HepG2 (cell line): Measurements from ENCODE around the gene ZNF425. TPM values are rescaled to one million over a fixed set of nuclear protein-coding genes. Genes with fewer than 3 reads are reported as not detected.

Experiments
- ADNP ChIP-seq: sonication (generic); formaldehyde crosslinking; IDR thresholded peaks from 2 replicates; pipeline ENCODE4 v1.4.0; 2020; ENCODE audit warnings: missing genetic modification reagents
- AGO2 ChIP-seq: fragments of 200-400 bp; formaldehyde crosslinking; optimal IDR thresholded peaks from 2 replicates; pipeline ENCODE3; 2017; ENCODE audit warnings: mild to moderate bottlenecking, low read depth, low read length, moderate library complexity
- ATF3 ChIP-seq: sonication (generic); formaldehyde crosslinking; IDR thresholded peaks from 2 replicates; pipeline ENCODE4 v1.4.0; 2020; ENCODE audit warnings: missing genetic modification reagents
- CCAR2 ChIP-seq: fragments of 200-400 bp; formaldehyde crosslinking; optimal IDR thresholded peaks from 2 replicates; pipeline ENCODE3; 2018; ENCODE audit warnings: low read depth, mild to moderate bottlenecking, low read length, moderate library complexity
- GMEB2 ChIP-seq: IDR thresholded peaks from 2 replicates; pipeline ENCODE4 v1.6.1; 2016; ENCODE audit warnings: missing biosample characterization, missing genetic modification reagents, low read depth
- NCOA1 ChIP-seq: sonication (generic); formaldehyde crosslinking; IDR thresholded peaks from 2 replicates; pipeline ENCODE4 v1.9.0; 2021; ENCODE audit warnings: missing genetic modification reagents
- NFE2L1 ChIP-seq: sonication (generic); formaldehyde crosslinking; IDR thresholded peaks from 2 replicates; pipeline ENCODE4 v1.4.0; 2020; ENCODE audit warnings: missing genetic modification reagents, mild to moderate bottlenecking, borderline replicate concordance
- NR2C2 ChIP-seq: sonication (generic); formaldehyde crosslinking; IDR thresholded peaks from 2 replicates; pipeline ENCODE4 v1.4.0; 2020; ENCODE audit warnings: missing genetic modification reagents, mild to moderate bottlenecking, moderate library complexity, borderline replicate concordance
- PAXIP1 ChIP-seq: sonication (generic); formaldehyde crosslinking; conservative IDR thresholded peaks from 2 replicates; pipeline ENCODE4 v1.4.0; 2020; ENCODE audit warnings: mild to moderate bottlenecking, missing genetic modification reagents, moderate library complexity
- PHF21A ChIP-seq: sonication (generic); formaldehyde crosslinking; IDR thresholded peaks from 2 replicates; pipeline ENCODE4 v1.5.0; 2020; ENCODE audit warnings: mild to moderate bottlenecking, missing genetic modification reagents
- POLR2A ChIP-seq, 2 experiments: IDR thresholded peaks; 2 replicates each; pipeline ENCODE4 v1.6.1; 2011; ENCODE audit warnings: low read depth in 2 of 2, low read length in 2 of 2, mild to moderate bottlenecking in 1 of 2, moderate library complexity in 1 of 2; ENCODE audit not compliant: insufficient read depth in 1 of 2
- PRMT3 ChIP-seq: sonication (generic); formaldehyde crosslinking; IDR thresholded peaks from 2 replicates; pipeline ENCODE4 v1.8.1; 2022; ENCODE audit warnings: low read depth, mild to moderate bottlenecking, moderate library complexity, missing genetic modification reagents, borderline replicate concordance
- RNF2 ChIP-seq: fragments of 450-650 bp; conservative IDR thresholded peaks from 2 replicates; pipeline ENCODE4 v1.6.1; 2016; ENCODE audit warnings: low read depth
- RNF219 ChIP-seq: sonication (generic); formaldehyde crosslinking; IDR thresholded peaks from 2 replicates; pipeline ENCODE4 v1.5.0; 2020; ENCODE audit warnings: mild to moderate bottlenecking, missing genetic modification reagents
- SAFB2 ChIP-seq: sonication (generic); formaldehyde crosslinking; IDR thresholded peaks from 2 replicates; pipeline ENCODE4 v1.5.1; 2020; ENCODE audit warnings: missing genetic modification reagents, low read depth, mild to moderate bottlenecking, borderline replicate concordance
- SNAPC2 ChIP-seq: sonication (generic); formaldehyde crosslinking; IDR thresholded peaks from 2 replicates; pipeline ENCODE4 v1.8.1; 2022; ENCODE audit warnings: mild to moderate bottlenecking, missing genetic modification reagents
- SPEN ChIP-seq: sonication (generic); formaldehyde crosslinking; IDR thresholded peaks from 2 replicates; pipeline ENCODE4 v1.5.1; 2020; ENCODE audit warnings: low read depth, mild to moderate bottlenecking, missing genetic modification reagents
- ZNF138 ChIP-seq: sonication (generic); formaldehyde crosslinking; IDR thresholded peaks from 2 replicates; pipeline ENCODE4 v1.5.0; 2020; ENCODE audit warnings: mild to moderate bottlenecking, low read depth, missing genetic modification reagents
- ZNF251 ChIP-seq: sonication (generic); formaldehyde crosslinking; IDR thresholded peaks from 2 replicates; pipeline ENCODE4 v1.9.0; 2021; ENCODE audit warnings: mild to moderate bottlenecking, missing genetic modification reagents
- ZNF430 ChIP-seq: sonication (generic); formaldehyde crosslinking; IDR thresholded peaks from 2 replicates; pipeline ENCODE4 v1.9.0; 2021; ENCODE audit warnings: mild to moderate bottlenecking, missing genetic modification reagents
- ZNF446 ChIP-seq: sonication (generic); formaldehyde crosslinking; IDR thresholded peaks from 2 replicates; pipeline ENCODE4 v1.5.0; 2020; ENCODE audit warnings: mild to moderate bottlenecking, missing genetic modification reagents
- ZNF562 ChIP-seq: sonication (generic); formaldehyde crosslinking; IDR thresholded peaks from 2 replicates; pipeline ENCODE4 v1.8.0; 2022; ENCODE audit warnings: missing genetic modification reagents, borderline replicate concordance
- ZNF660 ChIP-seq: sonication (generic); formaldehyde crosslinking; IDR thresholded peaks from 2 replicates; pipeline ENCODE4 v1.5.1; 2020; ENCODE audit warnings: mild to moderate bottlenecking, low read depth, missing genetic modification reagents, borderline replicate concordance
- polyA plus RNA-seq, 8 experiments: library from polyadenylated mRNA; depleted of rRNA in 3 of 8; stranded (reverse) in 7 of 8; unstranded in 1 of 8; fragments of >200 nt; fragmentation: Illumina TruSeq in 4 of 8; extraction: Trizol in 4 of 8; gene quantifications; 2 replicates each; pipeline versions ENCODE4 v1.2.1 to v1.2.3, GENCODE V29; 2011 to 2016; ENCODE audit warnings: low read depth in 4 of 8, missing spikeins in 1 of 8, mixed read lengths in 1 of 8; ENCODE audit not compliant: insufficient read depth in 1 of 8
- total RNA-seq, 5 experiments: library from RNA; depleted of rRNA; stranded (reverse); fragments of >200 nt; fragmentation: Illumina TruSeq; extraction: Trizol; gene quantifications; 2 replicates each; pipeline ENCODE4 v1.2.3, GENCODE V29; 2016; ENCODE audit warnings: low read depth in 1 of 5

The ZNF425 gene
- total and polyA plus RNA-seq, 2 of the 13 experiments (the other 11 are each of a cell fraction or from before 2014, with no cell fraction given), result 0.51 to 1.1 TPM

- TF ChIP-seq RNF219 (CRISPR knock-in tag) (no peak; the same call in 1 of the 2 replicates), RNF2 (no peak), PRMT3 (no peak), PAXIP1 (no peak), CCAR2 (no peak), AGO2 (peak; percentile 83), SNAPC2 (CRISPR knock-in tag) (no peak), ZNF138 (CRISPR knock-in tag) (no peak; the same call in 1 of the 2 replicates), NR2C2 (CRISPR knock-in tag) (no peak), NFE2L1 (no peak), NCOA1 (CRISPR knock-in tag) (no peak), SPEN (CRISPR knock-in tag) (peak; percentile 26; the same call in 1 of the 2 replicates), ZNF430 (CRISPR knock-in tag) (no peak), ATF3 (CRISPR knock-in tag) (no peak), GMEB2 (CRISPR knock-in tag) (no peak), PHF21A (CRISPR knock-in tag) (no peak), ZNF251 (CRISPR knock-in tag) (no peak), POLR2A (IDR thresholded peaks at IDR 0.05; ENCODE audit: insufficient read depth in 1 of 2, low read depth in 2 of 2, low read length in 2 of 2) (no peak; a peak in 1 of 4 replicates), ZNF562 (CRISPR knock-in tag) (no peak), ZNF446 (no peak), SAFB2 (no peak), ADNP (no peak), ZNF660 (no peak)
Observed at GRCh38 chr7:149147752-149148653, 21.9 kb upstream of the ZNF425 start (continued).
